HEK293 (cell line): ENCODE data around the gene PEX10.

ENCODE experiments used
- CTCF ChIA-PET: fragments of 350-600 bp; formaldehyde crosslinking; extraction: SDS; loops from one replicate; lab custom pipeline; 2021; ENCODE audit warnings: antibody characterized with exemption; lab: Yijun Ruan, JAX
- POLR2A ChIA-PET: fragments of 300-600 bp; formaldehyde crosslinking; extraction: SDS; loops from one replicate; lab custom pipeline; 2020; ENCODE audit warnings: antibody characterized with exemption, inconsistent platforms; lab: Yijun Ruan, JAX
- H3K27ac ChIP-seq: fragments of 200-500 bp; sonication (Bioruptor generic); 2 replicates; pipeline ENCODE4 v1.5.1; 2014; ENCODE audit warnings: low read depth, low read length, control low read depth, inconsistent platforms; ENCODE audit errors: extremely low read depth
- H3K36me3 ChIP-seq, 2 experiments: fragments of 200-500 bp in 1 of 2; sonication (Bioruptor generic) in 1 of 2; 1 replicate in 1 of 2; 2 replicates in 1 of 2; pipeline ENCODE4 v1.5.1; 2014 to 2017; ENCODE audit warnings: inconsistent platforms in 2 of 2, low read length in 2 of 2; ENCODE audit not compliant: control insufficient read depth in 2 of 2, insufficient read depth in 1 of 2
- H3K4me1 ChIP-seq: fragments of 200-500 bp; sonication (Bioruptor generic); 2 replicates; pipeline ENCODE4 v1.5.1; 2014; ENCODE audit warnings: mild to moderate bottlenecking, low read length, inconsistent platforms; ENCODE audit not compliant: control insufficient read depth, insufficient read depth
- H3K4me3 ChIP-seq: 2 replicates; pipeline ENCODE4 v1.5.1; 2011; ENCODE audit warnings: low read depth, mild to moderate bottlenecking, control low read depth, low read length, moderate library complexity
- H3K9me3 ChIP-seq: fragments of 200-500 bp; sonication (Bioruptor generic); 2 replicates; pipeline ENCODE4 v1.5.1; 2014; ENCODE audit warnings: low read depth, low read length, inconsistent platforms; ENCODE audit not compliant: control insufficient read depth, insufficient read depth
- CTCF ChIP-seq: fragments of 450-650 bp; formaldehyde crosslinking; IDR thresholded peaks from 2 replicates; pipeline ENCODE4 v1.5.1; 2016; ENCODE audit warnings: missing biosample characterization, missing genetic modification characterization
- GLIS1 ChIP-seq: fragments of 450-650 bp; formaldehyde crosslinking; IDR thresholded peaks from 2 replicates; pipeline ENCODE4 v1.5.1; 2016; ENCODE audit warnings: missing biosample characterization, missing genetic modification characterization
- KLF17 ChIP-seq: fragments of 450-650 bp; formaldehyde crosslinking; IDR thresholded peaks from 2 replicates; pipeline ENCODE4 v1.5.1; 2016; ENCODE audit warnings: missing biosample characterization, missing genetic modification characterization
- PRDM2 ChIP-seq: fragments of 450-650 bp; formaldehyde crosslinking; IDR thresholded peaks from 2 replicates; pipeline ENCODE4 v1.5.1; 2016; ENCODE audit warnings: missing biosample characterization, missing genetic modification characterization, borderline replicate concordance
- PRDM6 ChIP-seq: fragments of 450-650 bp; formaldehyde crosslinking; IDR thresholded peaks from 2 replicates; pipeline ENCODE4 v1.5.1; 2017; ENCODE audit warnings: missing biosample characterization, missing genetic modification characterization
- YY2 ChIP-seq: fragments of 450-650 bp; formaldehyde crosslinking; IDR thresholded peaks from 2 replicates; pipeline ENCODE4 v1.5.1; 2016; ENCODE audit warnings: missing biosample characterization, missing genetic modification characterization
- ZFP3 ChIP-seq: fragments of 450-650 bp; formaldehyde crosslinking; IDR thresholded peaks from 2 replicates; pipeline ENCODE4 v1.5.1; 2016; ENCODE audit warnings: low read depth, missing biosample characterization, missing genetic modification characterization
- ZNF133 ChIP-seq: fragments of 450-650 bp; formaldehyde crosslinking; IDR thresholded peaks from 2 replicates; pipeline ENCODE4 v1.5.1; 2016; ENCODE audit warnings: missing biosample characterization, missing genetic modification characterization
- ZNF221 ChIP-seq: fragments of 450-650 bp; formaldehyde crosslinking; IDR thresholded peaks from 2 replicates; pipeline ENCODE4 v1.5.1; 2017; ENCODE audit warnings: missing biosample characterization, missing genetic modification characterization, borderline replicate concordance
- ZNF324 ChIP-seq: fragments of 450-650 bp; formaldehyde crosslinking; IDR thresholded peaks from 2 replicates; pipeline ENCODE4 v1.5.1; 2016; ENCODE audit warnings: missing biosample characterization, missing genetic modification characterization
- ZNF558 ChIP-seq: fragments of 450-650 bp; formaldehyde crosslinking; IDR thresholded peaks from 2 replicates; pipeline ENCODE4 v1.5.1; 2016; ENCODE audit warnings: missing biosample characterization, missing genetic modification characterization
- ZNF76 ChIP-seq: fragments of 450-650 bp; formaldehyde crosslinking; IDR thresholded peaks from 2 replicates; pipeline ENCODE4; 2016; ENCODE audit warnings: low read depth, missing biosample characterization, missing genetic modification characterization, borderline replicate concordance
- ZNF792 ChIP-seq: fragments of 450-650 bp; formaldehyde crosslinking; IDR thresholded peaks from 2 replicates; pipeline ENCODE4 v1.5.1; 2016; ENCODE audit warnings: missing biosample characterization, missing genetic modification characterization
- TF ChIP-seq, protein P1 (sequence below): fragments of 450-650 bp; formaldehyde crosslinking; IDR thresholded peaks from 2 replicates; pipeline ENCODE4 v1.5.1; 2016; ENCODE audit warnings: missing biosample characterization, missing genetic modification characterization

Gene PEX10

GRCh38 chr1:2376931-2377672, 35.3 kb downstream of the PEX10 start (continued):
- TF ChIP-seq, protein P1, sequence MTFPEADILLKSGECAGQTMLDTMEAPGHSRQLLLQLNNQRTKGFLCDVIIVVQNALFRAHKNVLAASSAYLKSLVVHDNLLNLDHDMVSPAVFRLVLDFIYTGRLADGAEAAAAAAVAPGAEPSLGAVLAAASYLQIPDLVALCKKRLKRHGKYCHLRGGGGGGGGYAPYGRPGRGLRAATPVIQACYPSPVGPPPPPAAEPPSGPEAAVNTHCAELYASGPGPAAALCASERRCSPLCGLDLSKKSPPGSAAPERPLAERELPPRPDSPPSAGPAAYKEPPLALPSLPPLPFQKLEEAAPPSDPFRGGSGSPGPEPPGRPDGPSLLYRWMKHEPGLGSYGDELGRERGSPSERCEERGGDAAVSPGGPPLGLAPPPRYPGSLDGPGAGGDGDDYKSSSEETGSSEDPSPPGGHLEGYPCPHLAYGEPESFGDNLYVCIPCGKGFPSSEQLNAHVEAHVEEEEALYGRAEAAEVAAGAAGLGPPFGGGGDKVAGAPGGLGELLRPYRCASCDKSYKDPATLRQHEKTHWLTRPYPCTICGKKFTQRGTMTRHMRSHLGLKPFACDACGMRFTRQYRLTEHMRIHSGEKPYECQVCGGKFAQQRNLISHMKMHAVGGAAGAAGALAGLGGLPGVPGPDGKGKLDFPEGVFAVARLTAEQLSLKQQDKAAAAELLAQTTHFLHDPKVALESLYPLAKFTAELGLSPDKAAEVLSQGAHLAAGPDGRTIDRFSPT: no peak
- TF ChIP-seq ZNF324: no peak
- TF ChIP-seq ZFP3: no peak
- TF ChIP-seq KLF17 (tag by site-specific recombination): no peak
- TF ChIP-seq YY2: no peak

DNA sequence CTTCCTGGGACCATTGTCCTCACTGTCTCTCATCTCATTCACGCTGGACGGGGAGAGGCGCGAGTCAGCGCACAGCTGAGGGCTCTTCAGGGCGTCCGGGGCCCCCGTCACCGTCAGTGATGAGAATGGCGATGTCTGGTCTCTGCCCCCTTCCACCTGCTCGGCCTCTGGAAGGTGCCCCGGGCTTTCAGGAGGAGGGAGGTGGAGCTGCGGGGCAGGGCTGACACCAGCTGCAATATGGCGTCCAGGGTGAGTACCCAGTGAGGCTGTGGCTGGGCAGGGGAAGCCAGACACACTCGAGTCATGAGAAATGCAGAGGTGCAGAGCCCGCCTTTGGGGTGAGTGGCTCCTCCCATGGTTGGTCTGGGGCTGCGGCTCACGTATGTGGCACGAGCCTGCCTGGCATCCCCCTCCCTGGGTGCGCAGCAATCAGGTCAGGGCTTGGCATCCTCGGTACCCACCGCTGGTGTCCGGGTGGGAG, 36.1 kb downstream of the PEX10 start:
- H3K4me3 ChIP-seq: no peak overlapping the region
- POLR2A ChIA-PET: interaction anchor here (1.4 kb wide), 1 partner anchor 15 kb away, joined by 4 read pairs; the partner anchor contains the start of genes MORN1 and RER1
- no peaks in the 10 kb centered on the region for H3K4me1 ChIP-seq
- no peaks in the 10 kb centered on the region for H3K9me3 ChIP-seq
- H3K27ac ChIP-seq: no peak overlapping the region
- TF ChIP-seq GLIS1 (tag by site-specific recombination) (no peak), CTCF (tag by site-specific recombination) (no peak), PRDM6 (no peak), ZNF76 (tag by site-specific recombination) (no peak), ZNF221 (tag by site-specific recombination) (no peak), ZNF558 (tag by site-specific recombination) (no peak), ZNF133 (no peak), ZNF792 (no peak), PRDM2 (tag by site-specific recombination) (no peak)
- CTCF ChIA-PET: interaction anchor here (1.6 to 3.6 kb wide), 2 partner anchors 181 to 202 kb away, joined by 4 to 23 read pairs; partner anchors contain the start of gene FAAP20
- H3K36me3 ChIP-seq: peaks cover 0 to 9% of the 10 kb centered on the region in 2 experiments; a peak in 1 of 3 replicates
